NCI-H146 (cell line): Measurements from ENCODE around the gene FKBP6.
"Not testable (repeated sequence)": the region's sequence is repeated elsewhere in the genome, so short reads cannot be mapped to it uniquely, and the experiment has no call there.

Source experiments
- DNase-seq: peaks from one replicate; lab custom pipeline; 2025; lab: John Stamatoyannopoulos, UW

FKBP6 gene

GRCh38 chr7:73358590-73359275 lies 30.8 kb downstream of the FKBP6 start:
- DNase-seq = no peak

DNA sequence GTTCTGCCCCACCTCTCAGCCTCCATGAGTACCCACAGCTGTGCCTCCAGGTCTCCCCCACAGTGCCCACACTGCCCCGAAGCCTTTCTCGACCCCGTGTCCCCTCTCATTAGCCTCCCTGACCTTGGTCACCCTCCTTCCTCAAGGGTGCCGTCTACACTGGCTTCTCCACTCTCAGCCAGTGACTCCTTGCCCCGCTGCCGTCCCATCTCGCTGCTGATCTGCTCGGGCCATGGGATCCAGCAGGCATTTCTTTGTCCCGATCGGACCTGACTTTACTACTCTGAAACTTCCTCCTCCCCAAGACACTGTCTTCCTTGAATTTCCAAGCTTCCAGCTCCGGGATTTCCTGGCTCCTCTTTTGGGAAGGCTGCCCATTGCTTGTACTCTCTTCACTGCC lies 31.3 kb downstream of the FKBP6 start:
- no peak for DNase-seq

- DNase-seq = no peak
Measured at GRCh38 chr7:73359746-73360375, 31.9 kb downstream of the FKBP6 start.

DNA sequence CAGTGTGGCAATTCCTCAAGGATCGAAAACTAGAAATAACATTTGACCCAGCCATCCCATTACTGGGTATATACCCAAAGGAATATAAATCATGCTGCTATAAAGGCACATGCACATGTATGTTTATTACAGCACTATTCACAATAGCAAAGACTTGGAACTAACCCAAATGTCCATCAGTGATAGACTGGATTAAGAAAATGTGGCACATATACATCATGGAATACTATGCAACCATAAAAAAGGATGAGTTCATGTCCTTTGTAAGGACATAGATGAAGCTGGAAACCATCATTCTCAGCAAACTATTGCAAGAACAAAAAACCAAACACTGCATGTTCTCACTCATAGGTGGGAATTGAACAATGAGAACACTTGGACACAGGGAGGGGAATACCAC lies 32.6 kb downstream of the FKBP6 start:
- DNase-seq = not testable (repeated sequence)

- no peak for DNase-seq
Measured at GRCh38 chr7:73363225-73364005, 35.5 kb downstream of the FKBP6 start.

DNA sequence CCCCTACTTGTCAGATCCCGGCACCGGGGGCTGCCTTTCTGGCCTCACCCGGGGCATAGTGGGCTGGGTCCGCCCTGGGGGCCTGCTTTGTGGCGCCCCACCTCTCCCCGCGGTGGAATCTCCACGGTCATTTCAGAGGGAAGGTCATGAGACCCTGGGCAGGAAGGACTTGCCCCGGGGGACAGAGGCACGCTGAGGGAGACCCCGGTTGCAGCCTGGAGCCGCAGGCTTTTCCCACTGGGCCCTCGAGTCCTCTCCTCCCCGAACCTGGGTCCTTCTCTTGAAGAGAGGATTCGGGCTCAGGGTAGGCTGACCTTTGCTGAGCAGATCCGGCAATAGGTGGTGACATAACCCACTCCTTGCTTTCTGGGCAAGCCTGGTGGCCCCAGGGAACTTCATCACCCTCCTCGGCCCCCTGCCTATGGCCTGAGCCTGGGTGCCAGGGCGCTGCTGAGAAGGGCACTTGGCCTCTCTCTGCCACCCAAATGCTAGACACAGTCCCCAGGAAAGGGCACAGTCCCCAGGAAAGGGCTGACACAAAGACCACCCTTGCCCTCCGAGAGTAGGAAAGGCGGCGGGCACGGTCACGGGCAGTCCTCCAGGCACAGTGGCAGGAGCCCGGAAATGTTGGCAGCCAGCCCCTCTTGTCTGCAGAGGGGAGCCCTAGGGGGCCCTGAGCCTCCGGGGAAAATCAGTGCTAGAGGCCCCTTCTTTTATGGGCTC lies 36.2 kb downstream of the FKBP6 start:
- DNase-seq = no peak

- no peak for DNase-seq
Measured at GRCh38 chr7:73366127-73366526, 38.2 kb downstream of the FKBP6 start.

- no peak for DNase-seq
Measured at GRCh38 chr7:73366990-73367389, 39.0 kb downstream of the FKBP6 start.

GRCh38 chr7:73369009-73369408 lies 41.0 kb downstream of the FKBP6 start:
- no peak for DNase-seq

DNA sequence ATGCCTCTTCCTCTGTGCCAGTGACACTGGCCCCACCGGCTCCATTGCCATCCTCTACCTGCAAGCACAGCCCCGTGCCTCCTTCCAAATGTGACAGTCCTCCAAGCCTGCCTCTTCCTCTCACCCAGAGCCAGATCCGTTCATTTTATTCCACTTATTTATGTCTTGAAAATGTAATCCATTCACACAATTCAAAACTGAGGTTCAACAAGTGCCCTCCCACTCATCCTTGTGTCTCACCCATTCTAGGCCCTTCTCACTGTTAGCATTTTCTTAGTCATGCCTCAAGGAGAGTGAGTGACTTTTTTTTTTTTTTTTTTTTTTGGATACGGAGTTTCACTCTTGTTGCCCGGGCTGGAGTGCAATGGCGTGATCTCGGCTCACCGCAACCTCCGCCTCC lies 41.7 kb downstream of the FKBP6 start:
- DNase-seq = no peak

- DNase-seq = no peak
Measured at GRCh38 chr7:73373741-73374140, 45.8 kb downstream of the FKBP6 start.

DNA sequence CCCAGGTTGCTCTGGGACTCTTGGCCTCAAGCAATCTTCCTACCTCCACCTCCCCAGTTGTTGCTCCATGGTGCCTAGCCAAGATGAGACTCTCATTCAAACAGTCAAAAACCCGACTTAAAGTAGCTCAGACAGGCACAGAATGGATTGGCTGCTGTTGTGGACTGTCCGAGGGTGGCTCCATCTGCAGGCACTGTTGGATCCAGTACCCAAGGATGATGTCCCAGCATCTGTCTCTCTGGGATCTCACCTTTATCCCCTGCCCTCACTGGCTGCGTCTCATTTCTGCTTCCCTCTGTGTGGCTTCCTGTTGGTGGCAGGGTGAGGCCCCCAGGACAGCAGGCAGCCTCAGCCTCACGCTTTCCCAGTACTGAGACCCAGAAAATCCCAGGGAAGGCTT lies 48.3 kb downstream of the FKBP6 start:
- not testable (repeated sequence) for DNase-seq

DNA sequence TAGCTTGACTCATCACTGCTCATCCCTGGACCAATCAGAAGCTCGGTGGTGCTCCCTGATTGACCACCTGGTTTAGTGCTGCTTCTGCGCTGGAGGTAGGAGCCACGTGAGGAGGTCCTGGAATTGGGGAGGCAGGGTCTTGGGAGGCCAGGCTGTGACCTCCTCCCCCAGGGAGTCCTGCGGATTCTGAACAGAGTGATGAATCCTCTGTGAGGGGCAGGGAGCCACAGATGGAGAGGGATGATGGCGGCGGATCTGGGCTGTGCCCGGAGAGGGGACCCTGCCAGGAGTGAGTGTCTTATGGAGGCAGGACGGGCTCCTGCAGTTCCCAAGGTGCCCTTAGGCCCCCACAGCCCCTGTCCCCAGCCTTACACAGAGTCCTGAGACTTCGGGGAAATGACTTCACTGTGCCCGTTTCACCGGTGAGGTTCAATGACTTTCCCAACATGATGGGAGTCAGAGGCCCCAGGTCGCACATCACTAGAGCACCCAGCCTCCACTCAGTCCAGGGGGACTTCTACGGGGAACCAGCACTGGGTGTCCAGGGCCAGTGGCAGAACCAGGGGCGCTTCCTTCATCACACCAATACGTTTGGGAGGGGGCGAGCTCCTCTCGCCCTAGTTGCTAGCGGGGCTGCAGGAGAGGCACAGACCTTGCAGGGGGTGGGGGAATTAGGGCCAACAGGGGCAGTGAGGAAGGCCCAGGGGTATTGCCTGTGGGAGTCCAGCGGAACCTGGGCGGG lies 48.9 kb downstream of the FKBP6 start:
- no peak for DNase-seq

DNA sequence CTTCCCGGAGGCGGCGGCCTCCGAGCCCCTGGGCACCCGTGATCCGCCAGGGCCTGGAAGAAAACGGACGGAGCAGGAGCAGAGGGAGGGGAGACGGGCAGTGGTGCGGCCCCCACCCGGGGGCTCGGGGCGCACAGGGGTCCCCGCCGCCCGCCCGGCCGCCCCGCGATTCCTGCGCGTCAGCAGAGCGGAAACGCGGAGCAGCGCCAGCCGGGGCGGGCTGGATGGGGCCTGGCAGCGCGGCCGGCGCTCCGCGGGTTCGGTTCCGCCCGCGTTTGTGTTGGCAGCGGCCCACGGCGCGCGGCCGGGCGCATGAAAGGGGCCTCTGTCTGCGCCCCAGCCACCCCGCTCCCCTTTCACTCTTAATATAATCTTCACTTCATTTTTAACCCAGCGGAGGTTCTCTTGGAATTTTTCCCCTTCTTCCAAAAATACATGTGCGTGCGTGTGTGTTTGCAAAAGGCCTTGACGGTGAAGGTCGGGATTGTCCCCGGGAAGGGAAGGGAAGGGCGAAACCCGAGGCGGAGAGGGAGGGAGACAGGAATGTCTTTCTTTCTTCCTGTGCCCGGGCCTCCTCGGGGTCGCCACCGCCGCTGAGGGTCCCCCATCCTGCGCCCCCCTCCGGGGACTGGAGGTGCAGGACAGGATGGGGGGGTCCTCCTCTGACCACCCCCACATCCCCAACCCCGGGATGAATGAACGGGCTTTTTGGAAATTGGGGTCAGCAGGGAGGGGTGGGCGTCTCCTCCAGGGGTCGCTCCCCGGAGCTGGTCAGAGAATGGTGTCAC lies 49.6 kb downstream of the FKBP6 start:
- DNase-seq = not testable (repeated sequence)

DNA sequence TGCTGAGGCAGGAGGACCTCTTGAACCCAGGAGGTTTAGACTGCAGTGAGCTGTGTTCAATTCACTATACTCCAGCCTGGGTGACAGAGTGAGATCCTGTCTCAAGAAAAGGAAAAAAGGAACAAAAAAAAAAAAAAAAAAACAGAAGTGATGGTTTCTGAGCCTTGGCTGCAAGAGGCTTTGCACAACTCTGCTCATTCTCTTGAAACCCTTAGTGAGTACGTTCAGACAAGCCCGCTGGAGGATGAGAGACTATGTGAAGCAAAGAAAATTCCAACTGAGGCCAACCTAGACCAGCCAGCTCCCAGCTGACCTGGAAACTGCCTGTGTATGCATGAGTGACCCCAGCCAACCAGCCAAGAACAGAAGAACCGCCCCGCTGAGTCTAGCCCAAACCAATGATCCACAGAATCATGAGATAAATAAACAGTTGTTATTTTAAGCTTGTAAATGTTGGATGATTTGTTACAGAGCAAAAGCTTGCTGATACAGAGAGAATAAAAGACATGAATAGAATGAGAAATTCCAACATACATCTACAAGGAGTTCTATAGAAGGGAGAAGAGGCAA lies 55.1 kb downstream of the FKBP6 start:
- DNase-seq = no peak

DNA sequence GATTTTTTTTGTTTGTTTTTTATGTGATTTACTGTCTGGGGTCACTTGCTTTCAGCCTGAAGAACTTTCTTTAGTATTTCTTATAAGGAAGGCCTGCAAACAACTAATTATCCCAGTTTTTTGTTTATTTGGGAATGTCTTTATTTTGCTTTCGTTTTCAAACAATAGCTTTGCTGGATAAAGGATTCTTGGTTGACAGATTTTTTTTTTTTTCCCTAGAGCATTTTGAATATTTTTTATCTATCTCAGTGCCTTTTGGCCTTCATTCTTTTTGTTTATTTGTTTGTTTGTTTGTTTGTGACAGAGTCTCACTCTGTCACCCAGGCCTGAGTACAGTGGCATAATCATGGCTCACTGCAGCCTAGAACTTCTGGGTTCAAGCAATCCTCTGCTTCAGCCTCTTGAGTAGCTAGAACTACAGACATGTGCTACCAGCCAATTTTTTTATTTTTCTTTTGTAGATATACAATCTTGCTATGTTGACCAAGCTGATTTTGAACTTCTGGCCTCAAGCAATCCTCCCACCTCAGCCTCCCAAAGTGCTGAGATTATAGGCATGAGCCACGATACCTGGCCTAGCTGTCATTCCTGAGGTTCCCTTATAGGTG lies 59.4 kb downstream of the FKBP6 start:
- no peak for DNase-seq

- no peak for DNase-seq
Measured at GRCh38 chr7:73387908-73388414, 60.0 kb downstream of the FKBP6 start.

DNA sequence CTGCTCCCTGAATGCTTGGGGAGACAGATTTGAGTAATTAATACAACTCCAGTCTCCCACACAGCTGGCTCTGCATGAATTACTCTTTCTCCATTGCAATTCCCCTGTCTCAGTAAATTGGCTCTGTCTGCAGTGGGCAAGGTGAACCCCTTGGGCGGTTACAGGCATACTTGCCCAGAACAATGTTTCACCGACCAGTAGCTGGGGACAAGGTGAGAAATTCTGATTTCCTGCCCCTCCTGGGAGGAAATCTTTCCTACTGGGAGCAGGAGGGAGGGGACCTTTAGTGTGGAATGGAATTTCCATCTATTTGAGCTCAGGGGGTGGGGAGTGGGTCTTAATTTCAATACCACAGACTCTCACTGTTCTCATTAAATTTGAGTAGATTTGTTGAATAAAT lies 63.4 kb downstream of the FKBP6 start:
- no peak for DNase-seq

DNA sequence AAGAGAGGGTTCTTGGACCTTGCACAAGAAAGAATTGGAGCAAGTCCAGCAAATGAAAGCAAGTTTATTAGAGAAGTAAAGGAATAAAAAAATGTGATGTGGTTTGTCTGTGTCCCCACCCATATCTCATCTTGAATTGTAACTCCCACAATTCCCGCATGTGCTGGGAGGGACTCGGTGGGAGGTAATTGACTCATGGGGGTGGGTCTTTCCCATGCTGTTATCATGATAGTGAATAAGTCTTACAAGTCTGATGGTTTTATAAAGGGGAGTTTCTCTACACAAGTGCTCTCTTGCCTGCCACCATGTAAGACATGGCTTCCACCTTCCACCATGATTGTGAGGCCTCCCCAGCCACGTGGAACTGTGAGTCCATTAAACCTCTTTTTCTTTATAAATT lies 66.5 kb downstream of the FKBP6 start:
- DNase-seq = no peak
